Measurements from ENCODE around the gene CCDC169.
A peak's percentile ranks its signal among the peaks of the same experiment; 100 is the strongest.

CCDC169 gene

GRCh38 chr13:36286006-36286405, 11.6 kb downstream of the CCDC169 start:
- no peaks in the 10 kb centered on the region for H3K9me3 ChIP-seq (ENCODE audit: low read length)
- no peak overlapping the region for H2AFZ ChIP-seq (ENCODE audit: low read length)
- H3K4me1 ChIP-seq (ENCODE audit: insufficient read depth, low read length, severe bottlenecking) = no peaks in the 10 kb centered on the region
- H3K36me3 ChIP-seq (ENCODE audit: insufficient read depth, low read length) = no peaks in the 10 kb centered on the region
- no peak overlapping the region for H3K9ac ChIP-seq (ENCODE audit: low read length)
- no peaks in the 10 kb centered on the region for H3K79me2 ChIP-seq (ENCODE audit: insufficient read depth, low read length)
- no peak overlapping the region for H3K4me2 ChIP-seq (ENCODE audit: low read length)
- H4K20me1 ChIP-seq (ENCODE audit: insufficient read depth, low read length) = no peaks in the 10 kb centered on the region
- no peaks in the 10 kb centered on the region for H3F3A ChIP-seq (ENCODE audit: insufficient read depth, low read length)
- TF ChIP-seq EZH2 (IDR thresholded peaks at IDR 0.05; ENCODE audit: borderline replicate concordance, low read length) (no peak), CTCF (IDR thresholded peaks at IDR 0.05; ENCODE audit: low read length) (no peak)
- no peaks in the 10 kb centered on the region for H3K27me3 ChIP-seq (ENCODE audit: insufficient read depth, low read length)
- no peak overlapping the region for H3K4me3 ChIP-seq (ENCODE audit: low read depth, low read length, poor library complexity, severe bottlenecking)
- no peaks in the 10 kb centered on the region for H3K9me2 ChIP-seq (ENCODE audit: low read depth, low read length)
- H3K27ac ChIP-seq (ENCODE audit: low read depth, low read length, poor library complexity, severe bottlenecking) = no peak overlapping the region

- no peak overlapping the region for H3K27ac ChIP-seq (ENCODE audit: low read depth, low read length, poor library complexity, severe bottlenecking)
- no peaks in the 10 kb centered on the region for H3K79me2 ChIP-seq (ENCODE audit: insufficient read depth, low read length)
- no peaks in the 10 kb centered on the region for H4K20me1 ChIP-seq (ENCODE audit: insufficient read depth, low read length)
- no peaks in the 10 kb centered on the region for H3K27me3 ChIP-seq (ENCODE audit: insufficient read depth, low read length)
- no peaks in the 10 kb centered on the region for H3F3A ChIP-seq (ENCODE audit: insufficient read depth, low read length)
- H3K9me3 ChIP-seq (ENCODE audit: low read length) = no peaks in the 10 kb centered on the region
- no peaks in the 10 kb centered on the region for H3K36me3 ChIP-seq (ENCODE audit: insufficient read depth, low read length)
- H3K4me3 ChIP-seq (ENCODE audit: low read depth, low read length, poor library complexity, severe bottlenecking) = no peak overlapping the region
- no peak overlapping the region for H3K9ac ChIP-seq (ENCODE audit: low read length)
- H2AFZ ChIP-seq (ENCODE audit: low read length) = no peak overlapping the region
- no peaks in the 10 kb centered on the region for H3K4me1 ChIP-seq (ENCODE audit: insufficient read depth, low read length, severe bottlenecking)
- TF ChIP-seq EZH2 (IDR thresholded peaks at IDR 0.05; ENCODE audit: borderline replicate concordance, low read length) (no peak), CTCF (IDR thresholded peaks at IDR 0.05; ENCODE audit: low read length) (peak; percentile 61)
- no peaks in the 10 kb centered on the region for H3K9me2 ChIP-seq (ENCODE audit: low read depth, low read length)
- H3K4me2 ChIP-seq (ENCODE audit: low read length) = no peak overlapping the region
These were observed 14.7 kb downstream of the CCDC169 start for GRCh38 chr13:36282821-36283432.

- Histone ChIP-seq H3K27ac (ENCODE audit: low read depth, low read length, poor library complexity, severe bottlenecking) (no peak overlapping the region), H3K79me2 (ENCODE audit: insufficient read depth, low read length) (no peaks in the 10 kb centered on the region), H3K4me1 (ENCODE audit: insufficient read depth, low read length, severe bottlenecking) (no peaks in the 10 kb centered on the region), H2AFZ (ENCODE audit: low read length) (no peak overlapping the region), H3K36me3 (ENCODE audit: insufficient read depth, low read length) (no peaks in the 10 kb centered on the region), H3K4me3 (ENCODE audit: low read depth, low read length, poor library complexity, severe bottlenecking) (no peak overlapping the region), H3K27me3 (ENCODE audit: insufficient read depth, low read length) (no peaks in the 10 kb centered on the region), H3K9me3 (ENCODE audit: low read length) (no peaks in the 10 kb centered on the region), H3K9ac (ENCODE audit: low read length) (no peak overlapping the region), H3K9me2 (ENCODE audit: low read depth, low read length) (no peaks in the 10 kb centered on the region), H3K4me2 (ENCODE audit: low read length) (no peak overlapping the region), H4K20me1 (ENCODE audit: insufficient read depth, low read length) (no peaks in the 10 kb centered on the region), H3F3A (ENCODE audit: insufficient read depth, low read length) (no peaks in the 10 kb centered on the region)
- TF ChIP-seq EZH2 (IDR thresholded peaks at IDR 0.05; ENCODE audit: borderline replicate concordance, low read length) = no peak
These were observed 22.2 kb downstream of the CCDC169 start for GRCh38 chr13:36275190-36276002.

Data from OCI-LY1 (cell line).